H1 (cell line): ENCODE measurements around the gene PERCC1.

Experiments used
- CEBPB ChIP-seq: IDR thresholded peaks from 2 replicates; pipeline ENCODE4 v1.6.1; 2012; ENCODE audit warnings: low read depth, low read length
- CTCF ChIP-seq, 3 experiments: IDR thresholded peaks; 1 replicate in 2 of 3; 2 replicates in 1 of 3; pipeline versions ENCODE4 v1.5.1 to v1.6.1; 2011; ENCODE audit warnings: low read length in 3 of 3, mild to moderate bottlenecking in 3 of 3, inconsistent platforms in 2 of 3, low read depth in 1 of 3, moderate library complexity in 1 of 3; ENCODE audit not compliant: insufficient read depth in 1 of 3; ENCODE audit errors: control extremely low read depth in 1 of 3
- KDM1A ChIP-seq: fragments of 200-600, 300-600 bp; sonication (generic); IDR thresholded peaks from 2 replicates; pipeline ENCODE4 v1.7.1; 2016; ENCODE audit warnings: mild to moderate bottlenecking, low read length, borderline replicate concordance

DNA sequence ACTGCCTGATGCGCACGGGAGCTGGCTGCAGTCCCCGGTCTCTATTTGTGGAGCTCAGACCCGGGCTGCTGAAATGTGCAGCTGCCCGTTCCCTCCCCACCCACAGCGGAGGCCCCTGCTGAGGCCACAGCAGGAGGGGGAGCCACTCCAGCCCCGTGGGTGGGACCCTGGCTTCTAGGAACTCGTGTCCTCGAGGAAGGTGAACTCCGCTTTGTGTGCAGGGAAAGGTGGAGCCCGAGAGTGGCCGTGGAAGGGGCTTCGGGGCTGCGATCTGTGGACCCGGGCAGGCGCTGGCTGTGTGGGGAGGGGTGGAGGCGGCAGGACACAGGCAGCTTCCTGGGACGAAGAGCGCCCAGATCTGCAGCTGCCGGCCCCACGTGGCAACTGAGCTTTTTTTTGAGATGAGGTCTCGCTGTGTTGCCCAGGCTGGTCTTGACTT, 10.5 kb downstream of the PERCC1 start:
- TF ChIP-seq KDM1A (no peak), CEBPB (no peak), CTCF (IDR thresholded peaks at IDR 0.05; ENCODE audit: control extremely low read depth in 1 of 3, insufficient read depth in 1 of 3, low read depth in 1 of 3, low read length in 3 of 3) (no peak)
